NCI-H2107 (cell line): ENCODE measurements around the gene DGKD.

Source experiments
- DNase-seq: peaks from one replicate; lab custom pipeline; 2025; lab: John Stamatoyannopoulos, UW

DGKD gene

DNA sequence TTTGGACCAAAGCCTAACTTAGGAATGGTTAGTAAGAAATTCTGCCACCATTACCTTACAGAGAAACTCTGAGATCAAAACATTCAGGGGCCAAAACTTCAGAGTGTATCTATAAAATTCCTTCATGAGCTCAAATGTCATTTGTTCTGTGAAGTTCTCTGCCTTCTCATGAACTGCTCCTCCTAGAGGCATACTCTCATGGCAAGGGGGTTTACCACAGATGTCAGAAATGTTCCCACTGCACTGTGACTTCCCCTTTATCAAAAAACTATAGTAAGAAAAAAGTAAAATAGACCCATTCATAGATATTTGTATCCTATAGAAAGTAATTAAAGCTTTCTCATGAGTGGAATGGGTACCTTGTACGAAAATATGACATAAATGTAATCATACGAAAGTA lies 143.8 kb downstream of the DGKD start:
- no peak for DNase-seq

DNA sequence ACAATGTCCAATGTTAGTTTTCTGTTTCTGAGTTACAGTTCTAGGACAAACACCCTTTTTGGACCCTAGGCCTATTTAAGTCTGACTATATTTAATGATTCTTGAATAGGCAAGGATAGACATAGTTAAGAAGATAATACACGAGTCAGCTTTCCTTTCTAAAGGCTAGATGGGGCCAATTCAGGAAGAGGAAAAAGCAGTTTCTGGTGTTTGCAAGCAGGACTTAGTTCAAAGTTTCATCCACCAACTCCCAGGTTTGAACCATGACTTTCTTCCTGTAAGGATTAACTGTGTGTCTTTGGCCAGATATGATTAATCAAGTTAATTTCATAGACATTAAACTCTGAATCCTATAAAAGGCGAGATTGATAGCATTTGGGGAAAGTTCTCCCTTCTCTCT lies 145.6 kb downstream of the DGKD start:
- no peak for DNase-seq

DNA sequence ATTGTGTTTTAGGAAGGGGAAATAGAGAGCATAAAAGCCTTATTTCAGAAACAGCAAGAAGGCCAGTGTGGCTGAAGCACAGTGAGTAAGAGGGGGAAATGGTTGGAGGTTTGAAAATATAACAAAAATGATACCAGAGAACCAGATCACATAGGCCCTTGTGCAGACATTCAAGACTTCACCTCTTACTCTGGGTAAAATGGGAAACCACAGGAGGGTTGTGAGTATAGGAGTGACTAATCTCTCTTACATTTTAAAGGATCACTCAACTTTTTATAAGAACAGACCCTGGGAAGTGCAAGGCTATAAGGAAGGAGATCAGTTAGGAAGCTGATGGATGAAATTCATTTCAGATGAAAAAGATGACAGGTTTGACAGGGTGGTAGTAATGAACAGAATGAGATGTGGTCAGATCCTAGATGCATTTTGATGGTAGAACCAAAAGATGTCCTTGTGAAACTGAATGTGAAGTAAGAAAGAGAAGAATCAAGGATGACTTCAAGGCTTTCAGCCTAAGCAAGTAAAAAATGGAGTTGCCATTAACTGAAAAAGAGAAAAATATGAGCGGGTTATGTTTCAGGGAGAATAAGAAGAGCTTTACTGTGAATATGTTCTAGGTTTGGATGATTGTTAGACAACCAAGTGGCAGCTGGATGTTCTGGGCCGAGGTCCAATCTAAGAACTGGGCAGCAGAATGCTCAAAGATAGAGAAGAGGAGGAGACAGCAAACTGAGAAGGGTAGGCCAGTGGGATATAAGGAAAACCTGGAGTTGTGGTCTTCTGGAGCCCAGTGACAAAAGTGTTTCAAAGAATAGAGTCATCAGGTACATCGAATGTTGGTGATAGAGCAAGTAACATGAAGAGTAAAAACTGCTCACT lies 147.1 kb downstream of the DGKD start:
- DNase-seq: no peak

DNA sequence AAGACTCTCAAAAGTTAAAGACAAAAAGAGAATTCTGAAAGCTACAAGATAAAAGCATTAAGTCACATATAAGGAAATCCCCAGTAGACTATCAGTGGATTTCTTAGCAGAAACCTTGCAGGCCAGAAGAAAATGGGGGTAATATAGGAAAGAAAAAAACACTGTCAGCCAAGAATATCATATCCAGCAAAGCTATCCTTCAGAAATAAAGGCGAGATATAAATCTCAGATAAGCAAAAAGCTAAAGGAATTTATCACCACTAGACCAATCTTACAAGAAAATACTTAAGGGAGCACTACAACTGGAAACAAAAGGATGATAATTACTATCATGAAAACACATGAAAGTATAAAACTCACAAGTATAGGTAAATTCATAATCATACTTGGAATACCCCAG lies 149.2 kb downstream of the DGKD start:
- DNase-seq: no peak

DNA sequence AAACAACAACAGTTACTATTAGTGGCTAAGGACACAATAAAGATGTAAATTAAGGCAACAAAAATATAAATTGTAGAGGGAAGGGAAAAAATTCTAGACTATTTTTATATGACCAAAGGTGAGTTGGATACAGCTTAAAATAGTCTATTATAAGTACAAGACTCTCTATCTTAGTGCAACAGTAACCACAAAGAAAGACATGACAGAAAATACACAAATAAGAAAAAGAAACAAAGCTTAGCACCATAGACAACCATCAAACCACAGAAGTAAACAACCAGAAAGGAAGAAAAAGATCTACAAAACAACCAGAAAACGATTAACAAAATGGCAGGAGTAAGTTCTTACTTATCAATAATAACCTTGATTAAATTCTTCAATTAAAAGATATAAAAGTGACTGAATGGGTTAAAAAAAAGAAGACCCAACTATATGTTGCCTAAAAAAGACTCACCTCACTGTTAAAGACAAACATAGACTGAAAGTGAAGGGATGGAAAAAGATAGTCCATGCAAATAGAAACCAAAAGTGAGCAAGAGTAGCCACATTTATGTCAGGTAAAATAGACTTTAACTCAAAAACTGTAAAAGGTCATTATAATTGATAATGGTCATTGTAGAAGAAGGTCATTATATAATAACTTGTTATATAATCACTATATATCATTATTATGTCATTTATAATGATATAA lies 149.8 kb downstream of the DGKD start:
- DNase-seq: no peak

DNA sequence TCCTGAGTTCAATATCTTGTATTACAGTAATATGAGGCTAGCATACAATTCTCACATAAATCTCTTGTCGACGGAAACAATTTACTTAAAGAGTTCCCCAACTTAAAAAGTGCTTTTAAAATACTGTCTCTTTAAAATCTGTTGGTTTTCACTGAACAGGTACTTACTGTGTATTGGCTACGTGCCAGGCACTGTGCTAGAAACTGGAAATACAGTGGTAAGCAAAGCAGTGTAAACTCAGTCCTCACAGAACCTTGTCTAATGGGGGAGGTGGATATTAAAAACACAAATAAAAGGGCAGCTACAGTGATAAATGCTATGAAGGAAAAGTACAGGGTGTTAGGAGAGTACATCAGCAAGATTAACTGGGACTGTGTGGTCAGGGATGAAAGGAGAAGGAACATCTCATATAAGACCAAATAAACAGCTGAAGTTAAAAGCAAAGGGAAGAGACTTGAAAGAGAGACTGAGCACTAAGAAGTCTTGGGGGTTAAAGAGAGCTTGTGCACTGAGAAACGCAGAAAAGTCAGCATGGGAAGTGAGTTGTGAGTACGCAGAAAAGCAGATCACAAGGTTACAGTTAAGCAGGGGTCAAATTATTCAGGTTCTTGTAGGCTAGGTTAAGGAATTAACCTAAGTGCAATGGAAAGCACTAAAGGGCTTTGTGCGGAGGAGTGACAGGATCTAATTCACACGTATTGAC lies 159.8 kb downstream of the DGKD start:
- no peak for DNase-seq

DNA sequence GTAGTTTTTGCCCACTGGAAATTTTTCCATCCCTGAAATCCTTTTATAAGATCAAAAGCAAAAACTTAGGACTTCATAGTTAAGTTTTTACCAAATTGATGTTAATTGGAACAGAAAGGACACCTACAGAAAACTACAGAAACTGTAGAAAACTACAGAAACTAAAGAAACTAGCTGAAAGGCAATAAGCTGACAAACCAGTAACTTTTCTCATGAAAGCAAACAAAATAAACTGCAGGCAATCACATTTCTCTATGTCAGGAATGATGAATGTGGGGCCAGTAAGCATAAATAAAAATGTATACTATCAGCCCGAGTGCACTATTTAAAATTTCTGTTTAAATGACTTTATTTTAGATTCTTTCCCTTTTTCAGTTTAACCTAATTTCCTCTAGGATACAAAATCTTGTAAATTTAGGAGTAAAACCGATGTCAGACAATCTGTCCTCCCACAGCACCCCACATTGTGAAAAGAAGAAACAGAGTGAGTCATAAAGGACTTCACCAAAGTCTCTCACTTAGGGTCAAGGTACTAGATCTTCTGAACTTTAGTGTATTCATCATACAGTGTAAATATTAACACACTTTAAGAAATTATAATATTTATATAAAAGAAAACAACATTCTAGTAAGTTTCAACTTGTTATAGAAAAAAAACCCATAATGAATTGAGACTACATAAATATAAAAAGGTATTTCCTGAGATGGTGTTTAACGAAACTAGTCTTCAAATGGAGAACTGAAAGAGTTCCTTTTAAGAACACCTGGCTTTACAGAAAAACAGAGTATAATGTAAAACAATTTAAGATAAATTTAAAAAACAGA lies 165.7 kb downstream of the DGKD start:
- DNase-seq: no peak
